GM19452 (cell line): ENCODE data around the gene TNIK.
"Not testable (repeated sequence)": the region's sequence is repeated elsewhere in the genome, so short reads cannot be mapped to it uniquely, and the experiment has no call there.

Experiments
- ATAC-seq: cut with Tn5 transposase; IDR thresholded peaks from one replicate; pipeline ENCODE4 v1.9.1; 2021; ENCODE audit not compliant: unreplicated experiment

The TNIK gene

GRCh38 chr3:171149526-171150116, 310.6 kb downstream of the TNIK start:
- ATAC-seq: no peak

GRCh38 chr3:171145798-171146197, 314.4 kb downstream of the TNIK start:
- ATAC-seq: no peak

GRCh38 chr3:171142985-171143384, 317.2 kb downstream of the TNIK start:
- no peak for ATAC-seq

- no peak for ATAC-seq
These were observed 320.0 kb downstream of the TNIK start for GRCh38 chr3:171140246-171140645.

- no peak for ATAC-seq
These were observed 322.2 kb downstream of the TNIK start for GRCh38 chr3:171138027-171138426.

- no peak for ATAC-seq
These were observed 324.7 kb downstream of the TNIK start for GRCh38 chr3:171135549-171135948.

- no peak for ATAC-seq
These were observed 326.2 kb downstream of the TNIK start for GRCh38 chr3:171133796-171134569.

- no peak for ATAC-seq
These were observed 326.9 kb downstream of the TNIK start for GRCh38 chr3:171133337-171133736.

GRCh38 chr3:171132873-171133272, 327.3 kb downstream of the TNIK start:
- ATAC-seq: no peak

- ATAC-seq: no peak
These were observed 330.4 kb downstream of the TNIK start for GRCh38 chr3:171129827-171130226.

- no peak for ATAC-seq
These were observed 332.6 kb downstream of the TNIK start for GRCh38 chr3:171127611-171128010.

GRCh38 chr3:171126478-171127209, 333.6 kb downstream of the TNIK start:
- no peak for ATAC-seq

- no peak for ATAC-seq
These were observed 335.2 kb downstream of the TNIK start for GRCh38 chr3:171125010-171125409.

- ATAC-seq: no peak
These were observed 336.3 kb downstream of the TNIK start for GRCh38 chr3:171123915-171124314.

GRCh38 chr3:171122861-171123260, 337.3 kb downstream of the TNIK start:
- no peak for ATAC-seq

- no peak for ATAC-seq
These were observed 338.0 kb downstream of the TNIK start for GRCh38 chr3:171122240-171122639.

- no peak for ATAC-seq
These were observed 338.4 kb downstream of the TNIK start for GRCh38 chr3:171121801-171122200.

- not testable (repeated sequence) for ATAC-seq
These were observed 340.8 kb downstream of the TNIK start for GRCh38 chr3:171119402-171119801.

GRCh38 chr3:171118993-171119392, 341.2 kb downstream of the TNIK start:
- ATAC-seq: not testable (repeated sequence)

- no peak for ATAC-seq
These were observed 343.3 kb downstream of the TNIK start for GRCh38 chr3:171116824-171117395.

GRCh38 chr3:171116365-171116764, 343.8 kb downstream of the TNIK start:
- no peak for ATAC-seq

- no peak for ATAC-seq
These were observed 344.5 kb downstream of the TNIK start for GRCh38 chr3:171115667-171116066.
